ENCODE measurements around the gene C22orf39.
"Not testable (repeated sequence)": the region's sequence is repeated elsewhere in the genome, so short reads cannot be mapped to it uniquely, and the experiment has no call there.

The C22orf39 gene

GRCh38 chr22:19438298-19438697, 9.2 kb downstream of the C22orf39 start:
- peaks cover 14% of the 10 kb centered on the region for H3F3A ChIP-seq (ENCODE audit: control insufficient read depth, insufficient read depth)
- no peaks in the 10 kb centered on the region for H3K27me3 ChIP-seq (ENCODE audit: control insufficient read depth, low read length)
- peaks cover 54% of the 10 kb centered on the region for H3K36me3 ChIP-seq (ENCODE audit: control insufficient read depth, low read length)
- H4K20me1 ChIP-seq (ENCODE audit: control insufficient read depth, insufficient read depth, low read depth, low read length) = 0 out of 2 replicates have a peak, but pooled peaks cover 5% of the 10 kb centered on the region
- no peak for TF ChIP-seq CTCF (IDR thresholded peaks at IDR 0.05; ENCODE audit: low read depth, low read length, poor library complexity, severe bottlenecking)
- no peak for TF ChIP-seq EZH2phosphoT487 (IDR thresholded peaks at IDR 0.05; ENCODE audit: borderline replicate concordance, low read length)
- H3K4me2 ChIP-seq (ENCODE audit: low read length) = no peak overlapping the region
- no peak overlapping the region for H3K27ac ChIP-seq (ENCODE audit: low read depth, low read length)
- H3K9me3 ChIP-seq (ENCODE audit: control insufficient read depth, insufficient read depth, low read length) = no peaks in the 10 kb centered on the region
- no peak overlapping the region for H3K4me3 ChIP-seq (ENCODE audit: low read length)
- peaks cover 20% of the 10 kb centered on the region for H3K4me1 ChIP-seq (ENCODE audit: control insufficient read depth, low read length)
- H3K9me2 ChIP-seq (replicated peaks; ENCODE audit: control insufficient read depth, low read length) = no peaks in the 10 kb centered on the region
- peaks cover 52% of the 10 kb centered on the region for H3K79me2 ChIP-seq (ENCODE audit: control insufficient read depth, low read length)

GRCh38 chr22:19436444-19437161, 10.9 kb downstream of the C22orf39 start:
- H3K4me1 ChIP-seq (ENCODE audit: control insufficient read depth, low read length) = peaks cover 24% of the 10 kb centered on the region
- H3K27me3 ChIP-seq (ENCODE audit: control insufficient read depth, low read length); H3K9me2 ChIP-seq (replicated peaks; ENCODE audit: control insufficient read depth, low read length); H3K27ac ChIP-seq (ENCODE audit: low read depth, low read length); H3K9me3 ChIP-seq (ENCODE audit: control insufficient read depth, insufficient read depth, low read length); H4K20me1 ChIP-seq (ENCODE audit: control insufficient read depth, insufficient read depth, low read depth, low read length); H3K4me3 ChIP-seq (ENCODE audit: low read length); H3K4me2 ChIP-seq (ENCODE audit: low read length): not testable (repeated sequence)
- peaks cover 14% of the 10 kb centered on the region for H3F3A ChIP-seq (ENCODE audit: control insufficient read depth, insufficient read depth)
- H3K36me3 ChIP-seq (ENCODE audit: control insufficient read depth, low read length) = peaks cover 47% of the 10 kb centered on the region
- peaks cover 51% of the 10 kb centered on the region for H3K79me2 ChIP-seq (ENCODE audit: control insufficient read depth, low read length)

GRCh38 chr22:19434829-19435580, 12.5 kb downstream of the C22orf39 start:
- H3K79me2 ChIP-seq (ENCODE audit: control insufficient read depth, low read length) = peaks cover 50% of the 10 kb centered on the region
- no peaks in the 10 kb centered on the region for H3K27me3 ChIP-seq (ENCODE audit: control insufficient read depth, low read length)
- no peaks in the 10 kb centered on the region for H3K9me3 ChIP-seq (ENCODE audit: control insufficient read depth, insufficient read depth, low read length)
- peak overlapping the region; percentile 26 for H3K27ac ChIP-seq (ENCODE audit: low read depth, low read length)
- no peaks in the 10 kb centered on the region for H3K9me2 ChIP-seq (replicated peaks; ENCODE audit: control insufficient read depth, low read length)
- no peak overlapping the region for H3K4me3 ChIP-seq (ENCODE audit: low read length)
- peaks cover 49% of the 10 kb centered on the region for H3K36me3 ChIP-seq (ENCODE audit: control insufficient read depth, low read length)
- H3K4me2 ChIP-seq (ENCODE audit: low read length) = peak overlapping the region; percentile 23; the same call in 1 of the 2 replicates
- peaks cover 14% of the 10 kb centered on the region for H3F3A ChIP-seq (ENCODE audit: control insufficient read depth, insufficient read depth)
- peaks cover 2% of the 10 kb centered on the region for H4K20me1 ChIP-seq (ENCODE audit: control insufficient read depth, insufficient read depth, low read depth, low read length)
- H3K4me1 ChIP-seq (ENCODE audit: control insufficient read depth, low read length) = peaks cover 27% of the 10 kb centered on the region
- TF ChIP-seq CTCF (IDR thresholded peaks at IDR 0.05; ENCODE audit: low read depth, low read length, poor library complexity, severe bottlenecking) = no peak
- TF ChIP-seq EZH2phosphoT487 (IDR thresholded peaks at IDR 0.05; ENCODE audit: borderline replicate concordance, low read length) = no peak

GRCh38 chr22:19434401-19434800, 13.1 kb downstream of the C22orf39 start:
- H3K4me1 ChIP-seq (ENCODE audit: control insufficient read depth, low read length) = peaks cover 33% of the 10 kb centered on the region
- TF ChIP-seq CTCF (IDR thresholded peaks at IDR 0.05; ENCODE audit: low read depth, low read length, poor library complexity, severe bottlenecking) (no peak), EZH2phosphoT487 (IDR thresholded peaks at IDR 0.05; ENCODE audit: borderline replicate concordance, low read length) (no peak)
- no peak overlapping the region for H3K4me3 ChIP-seq (ENCODE audit: low read length)
- no peaks in the 10 kb centered on the region for H3K9me2 ChIP-seq (replicated peaks; ENCODE audit: control insufficient read depth, low read length)
- H3K27ac ChIP-seq (ENCODE audit: low read depth, low read length) = no peak overlapping the region
- H3K79me2 ChIP-seq (ENCODE audit: control insufficient read depth, low read length) = peaks cover 50% of the 10 kb centered on the region
- H3K36me3 ChIP-seq (ENCODE audit: control insufficient read depth, low read length) = peaks cover 55% of the 10 kb centered on the region
- no peaks in the 10 kb centered on the region for H3K27me3 ChIP-seq (ENCODE audit: control insufficient read depth, low read length)
- H3F3A ChIP-seq (ENCODE audit: control insufficient read depth, insufficient read depth) = peaks cover 14% of the 10 kb centered on the region
- H4K20me1 ChIP-seq (ENCODE audit: control insufficient read depth, insufficient read depth, low read depth, low read length) = peaks cover 8% of the 10 kb centered on the region
- peak overlapping the region; percentile 23; the same call in 1 of the 2 replicates for H3K4me2 ChIP-seq (ENCODE audit: low read length)
- H3K9me3 ChIP-seq (ENCODE audit: control insufficient read depth, insufficient read depth, low read length) = no peaks in the 10 kb centered on the region
